ENCODE data around the gene GMPR2.

DNA sequence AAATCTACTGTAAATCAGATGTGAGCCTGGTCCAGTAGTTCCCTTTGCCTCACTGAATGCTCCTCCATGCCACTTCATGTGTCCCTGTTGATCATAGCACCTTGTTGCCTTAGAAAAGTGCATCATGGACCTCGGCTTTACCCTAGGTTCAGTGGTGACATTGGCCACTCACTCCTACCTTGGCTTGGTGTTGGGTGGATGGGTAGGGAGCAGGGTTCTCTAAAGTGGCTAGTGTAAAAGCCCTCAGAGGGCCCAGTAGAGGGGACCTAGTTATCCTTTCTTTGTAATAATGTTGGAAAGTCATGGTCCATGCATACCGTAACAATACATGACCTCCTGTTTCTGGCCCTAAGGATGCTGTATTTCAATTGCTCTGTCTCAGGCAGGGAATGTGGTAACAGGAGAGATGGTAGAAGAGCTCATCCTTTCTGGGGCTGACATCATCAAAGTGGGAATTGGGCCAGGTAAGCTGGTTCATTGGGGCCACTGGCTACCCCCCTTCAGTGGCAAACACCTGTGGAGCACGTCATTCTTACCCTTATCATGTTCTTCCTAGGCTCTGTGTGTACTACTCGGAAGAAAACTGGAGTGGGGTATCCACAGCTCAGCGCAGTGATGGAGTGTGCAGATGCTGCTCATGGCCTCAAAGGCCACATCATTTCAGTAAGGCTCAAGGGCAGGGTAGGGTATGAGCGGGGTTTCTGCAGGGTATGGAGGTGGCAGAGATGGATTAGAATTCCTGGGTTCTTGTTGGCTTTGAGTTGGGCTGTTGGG lies 4.1 kb downstream of the GMPR2 start:
- TF ChIP-seq, protein P1, sequence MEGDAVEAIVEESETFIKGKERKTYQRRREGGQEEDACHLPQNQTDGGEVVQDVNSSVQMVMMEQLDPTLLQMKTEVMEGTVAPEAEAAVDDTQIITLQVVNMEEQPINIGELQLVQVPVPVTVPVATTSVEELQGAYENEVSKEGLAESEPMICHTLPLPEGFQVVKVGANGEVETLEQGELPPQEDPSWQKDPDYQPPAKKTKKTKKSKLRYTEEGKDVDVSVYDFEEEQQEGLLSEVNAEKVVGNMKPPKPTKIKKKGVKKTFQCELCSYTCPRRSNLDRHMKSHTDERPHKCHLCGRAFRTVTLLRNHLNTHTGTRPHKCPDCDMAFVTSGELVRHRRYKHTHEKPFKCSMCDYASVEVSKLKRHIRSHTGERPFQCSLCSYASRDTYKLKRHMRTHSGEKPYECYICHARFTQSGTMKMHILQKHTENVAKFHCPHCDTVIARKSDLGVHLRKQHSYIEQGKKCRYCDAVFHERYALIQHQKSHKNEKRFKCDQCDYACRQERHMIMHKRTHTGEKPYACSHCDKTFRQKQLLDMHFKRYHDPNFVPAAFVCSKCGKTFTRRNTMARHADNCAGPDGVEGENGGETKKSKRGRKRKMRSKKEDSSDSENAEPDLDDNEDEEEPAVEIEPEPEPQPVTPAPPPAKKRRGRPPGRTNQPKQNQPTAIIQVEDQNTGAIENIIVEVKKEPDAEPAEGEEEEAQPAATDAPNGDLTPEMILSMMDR (IDR thresholded peaks at IDR 0.05), result no peak
- TF ChIP-seq POLR2A (IDR thresholded peaks at IDR 0.05), result no peak
